Hippocampal formation (tissue), 2 donors: ENCODE results near the gene DDX50.

Experiments used
- DNase-seq, 2 donors: peaks; one replicate each; lab custom pipeline; 2025; lab: John Stamatoyannopoulos, UW

The DDX50 gene

DNA sequence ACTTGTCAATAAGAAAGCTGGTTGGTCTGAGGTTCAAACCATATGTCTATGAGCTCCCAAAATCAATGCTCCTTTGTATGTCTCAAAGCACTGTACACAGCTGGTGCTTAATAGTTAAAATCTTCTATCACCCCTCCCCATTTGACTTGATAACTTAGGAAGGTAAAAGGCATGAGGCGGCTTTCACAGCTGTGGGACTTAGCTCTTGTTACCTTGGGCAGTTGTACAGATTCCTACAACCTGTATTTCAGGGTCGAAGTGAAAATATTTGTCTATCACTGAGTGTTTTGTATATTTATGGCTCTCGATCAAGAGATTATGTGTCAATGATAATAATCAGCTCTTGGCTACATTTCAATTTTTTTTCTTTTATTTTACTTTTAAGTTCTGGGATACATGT lies 86.5 kb downstream of the DDX50 start:
- no peak for DNase-seq

DNA sequence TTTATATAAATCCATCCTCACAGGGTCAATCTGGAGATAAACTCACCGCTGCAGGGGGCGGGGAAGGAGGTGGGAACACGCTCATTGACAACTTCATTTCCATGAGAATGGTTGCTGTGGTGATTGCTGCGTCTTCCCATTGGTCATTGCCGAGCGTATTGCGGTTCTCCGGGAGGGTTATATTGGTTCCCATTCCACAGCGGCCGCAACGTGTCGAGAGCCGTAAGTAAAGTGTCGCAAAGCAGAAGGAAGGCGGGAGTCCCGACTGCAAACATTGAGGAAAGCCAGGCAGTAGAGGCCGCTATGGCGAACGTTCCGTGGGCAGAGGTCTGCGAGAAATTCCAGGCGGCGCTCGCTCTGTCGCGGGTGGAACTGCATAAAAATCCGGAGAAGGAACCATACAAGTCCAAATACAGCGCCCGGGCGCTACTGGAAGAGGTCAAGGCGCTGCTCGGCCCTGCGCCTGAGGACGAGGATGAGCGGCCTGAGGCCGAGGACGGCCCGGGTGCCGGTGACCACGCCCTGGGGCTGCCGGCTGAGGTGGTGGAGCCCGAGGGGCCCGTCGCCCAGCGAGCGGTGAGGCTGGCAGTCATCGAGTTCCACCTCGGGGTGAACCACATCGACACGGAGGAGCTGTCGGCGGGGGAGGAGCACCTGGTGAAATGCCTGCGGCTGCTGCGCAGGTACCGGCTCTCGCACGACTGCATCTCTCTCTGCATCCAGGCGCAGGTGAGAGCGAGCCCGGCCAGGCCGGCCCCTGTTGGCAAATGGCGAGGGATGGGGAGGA lies 87.6 kb downstream of the DDX50 start, which contains the start of gene KIFBP:
TSS of gene KIFBP (plus strand) at position 274 of the 787 bp plus-strand sequence. CDS start at position 304, 30 bp downstream.
- peak; percentile 94 to 99 for DNase-seq

DNA sequence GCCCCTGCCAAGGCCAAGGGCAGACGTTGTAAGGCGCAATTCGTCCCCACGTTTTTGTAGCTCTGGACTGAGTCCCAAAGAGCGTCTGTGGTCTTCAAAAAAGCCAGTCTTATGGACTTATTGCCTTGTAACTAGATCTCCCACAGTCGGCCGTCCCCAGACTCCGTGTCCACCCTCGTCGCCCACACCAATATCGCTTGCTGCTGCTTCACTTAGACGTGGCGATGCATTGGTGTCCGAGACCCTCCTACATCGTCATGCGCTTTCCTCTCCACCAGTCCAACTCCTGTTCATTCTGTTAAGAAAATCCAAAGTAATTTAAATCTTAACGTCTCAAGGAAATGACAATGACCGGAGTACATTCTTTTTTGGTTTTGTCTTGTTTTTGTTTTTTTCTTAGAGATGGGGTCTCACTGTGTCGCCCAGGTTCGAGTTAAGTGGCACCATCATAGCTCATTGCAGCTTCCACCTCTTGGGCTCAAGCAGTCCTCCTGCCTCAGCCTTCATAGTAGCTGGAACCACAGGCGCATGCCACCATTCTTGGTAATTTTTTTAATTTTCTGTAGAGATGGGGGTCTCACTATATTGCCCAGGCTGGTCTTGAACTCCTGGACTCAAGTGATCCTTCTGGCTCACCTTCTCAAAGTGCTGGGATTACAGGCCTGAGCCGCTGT lies 88.3 kb downstream of the DDX50 start:
- no peak for DNase-seq

DNA sequence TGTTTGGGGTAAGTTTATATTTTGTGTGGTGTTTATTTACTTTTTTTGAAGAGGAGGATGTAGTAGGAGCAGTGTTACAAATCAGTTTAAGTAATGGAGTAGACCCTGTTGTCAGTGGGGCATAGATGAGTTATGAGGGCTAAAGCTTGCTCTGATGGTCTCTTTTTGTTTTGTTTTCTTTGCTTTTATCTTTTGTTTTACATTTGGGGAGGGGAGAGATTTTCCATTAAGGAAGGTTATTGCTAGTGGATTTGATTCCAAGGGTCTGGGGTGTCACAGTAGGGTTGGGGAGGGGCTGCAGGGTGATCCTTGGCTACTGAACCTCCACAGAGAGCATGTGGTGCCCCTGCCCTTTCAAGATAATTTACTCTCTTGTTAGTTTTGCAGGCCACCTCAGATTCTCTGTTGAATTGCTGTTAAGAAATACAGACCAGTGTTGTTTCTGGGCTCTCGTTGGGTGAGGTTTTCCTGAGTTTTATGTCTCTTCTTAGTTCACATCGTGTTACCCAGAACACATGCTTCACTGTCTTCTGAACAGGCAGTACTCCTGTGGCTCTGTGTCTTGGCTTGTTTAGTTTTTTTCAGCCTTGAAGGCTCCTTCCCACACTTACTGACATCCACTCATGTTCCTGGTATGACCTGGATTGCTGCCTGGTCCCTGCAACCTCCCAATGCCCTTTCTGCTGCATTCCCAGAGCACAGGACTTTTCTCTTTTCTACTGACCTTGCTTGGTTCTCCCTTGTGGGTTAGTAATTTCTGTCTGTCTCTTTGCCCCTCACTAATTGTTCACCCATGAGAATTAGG lies 91.7 kb downstream of the DDX50 start:
- DNase-seq: no peak
